ENCODE data around the gene NR1D1.
A peak's percentile ranks its signal among the peaks of the same experiment; 100 is the strongest.

The NR1D1 gene

GRCh38 chr17:40076591-40076990 lies 23.8 kb downstream of the NR1D1 start:
- no peak for DNase-seq (ENCODE audit: low read depth in 2 of 3, low spot score in 2 of 3)

GRCh38 chr17:40075942-40076498 lies 24.4 kb downstream of the NR1D1 start:
- no peak for DNase-seq (ENCODE audit: low read depth in 2 of 3, low spot score in 2 of 3)

- DNase-seq (ENCODE audit: low read depth in 2 of 3, low spot score in 2 of 3) = peak in 1 of 3 experiments; percentile 57
Measured at GRCh38 chr17:40075201-40075941, 25.0 kb downstream of the NR1D1 start.

- no peak for DNase-seq (ENCODE audit: low read depth in 2 of 3, low spot score in 2 of 3)
Measured at GRCh38 chr17:40074871-40075200, 25.6 kb downstream of the NR1D1 start.

GRCh38 chr17:40074175-40074512 lies 26.2 kb downstream of the NR1D1 start:
- DNase-seq (ENCODE audit: low read depth in 2 of 3, low spot score in 2 of 3) = no peak

- DNase-seq (ENCODE audit: low read depth in 2 of 3, low spot score in 2 of 3) = no peak
Measured at GRCh38 chr17:40073454-40074174, 26.8 kb downstream of the NR1D1 start.

- no peak for DNase-seq (ENCODE audit: low read depth in 2 of 3, low spot score in 2 of 3)
Measured at GRCh38 chr17:40072735-40073346, 27.5 kb downstream of the NR1D1 start.

- DNase-seq (ENCODE audit: low read depth in 2 of 3, low spot score in 2 of 3) = no peak
Measured at GRCh38 chr17:40072040-40072734, 28.2 kb downstream of the NR1D1 start.

- no peak for DNase-seq (ENCODE audit: low read depth in 2 of 3, low spot score in 2 of 3)
Measured at GRCh38 chr17:40071313-40072039, 28.9 kb downstream of the NR1D1 start.

GRCh38 chr17:40070709-40071312 lies 29.6 kb downstream of the NR1D1 start:
- DNase-seq (ENCODE audit: low read depth in 2 of 3, low spot score in 2 of 3) = no peak

- no peak for DNase-seq (ENCODE audit: low read depth in 2 of 3, low spot score in 2 of 3)
Measured at GRCh38 chr17:40069751-40070708, 30.4 kb downstream of the NR1D1 start.

GRCh38 chr17:40068917-40069750 lies 31.3 kb downstream of the NR1D1 start:
- peak; percentile 50 to 60 (median 52) for DNase-seq (ENCODE audit: low read depth in 2 of 3, low spot score in 2 of 3)

- no peak for DNase-seq (ENCODE audit: low read depth in 2 of 3, low spot score in 2 of 3)
Measured at GRCh38 chr17:40068584-40068916, 31.8 kb downstream of the NR1D1 start.

GRCh38 chr17:40068129-40068581 lies 32.2 kb downstream of the NR1D1 start:
- no peak for DNase-seq (ENCODE audit: low read depth in 2 of 3, low spot score in 2 of 3)

GRCh38 chr17:40067710-40068109 lies 32.7 kb downstream of the NR1D1 start:
- no peak for DNase-seq (ENCODE audit: low read depth in 2 of 3, low spot score in 2 of 3)

- no peak for DNase-seq (ENCODE audit: low read depth in 2 of 3, low spot score in 2 of 3)
Measured at GRCh38 chr17:40065769-40066510, 34.4 kb downstream of the NR1D1 start.

GRCh38 chr17:40064971-40065768 lies 35.2 kb downstream of the NR1D1 start:
- no peak for DNase-seq (ENCODE audit: low read depth in 2 of 3, low spot score in 2 of 3)

Measured in activated CD8-positive, alpha-beta memory T cell treated with anti-CD3 and anti-CD28 coated beads for 48 hours (primary cell).